Panc1 (cell line): ENCODE results near the gene FBXL14. TPM values are rescaled to one million over a fixed set of nuclear protein-coding genes. Genes with fewer than 3 reads are reported as not detected.

Source experiments
- ATAC-seq: fragments of 200-7000 bp; cut with Tn5 transposase; 2 replicates; pipeline ENCODE4 v1.9.1; 2020; ENCODE audit warnings: mild to moderate bottlenecking, moderate library complexity
- BruUV-seq: library from RNA; stranded (reverse); fragments of 400-500 nt; replicated peaks from 2 replicates; lab custom pipeline; 2021; lab: Mats Ljungman, UMichigan
- CTCF ChIA-PET: fragments of 300-600 bp; sonication (Branson Sonifier 250); formaldehyde crosslinking; loops from one replicate; lab custom pipeline; 2022; ENCODE audit warnings: antibody characterized with exemption; lab: Charles Lee
- POLR2A ChIA-PET: fragments of 300-600 bp; sonication (Branson Sonifier 250); formaldehyde crosslinking; loops from one replicate; lab custom pipeline; 2022; ENCODE audit warnings: antibody characterized with exemption; lab: Charles Lee
- DNase-seq: peaks from one replicate; pipeline ENCODE4 v3.0.0-alpha.2; 2010; ENCODE audit warnings: low read depth, low spot score
- H3K27ac ChIP-seq: 2 replicates; pipeline ENCODE4 v1.5.1; 2011; ENCODE audit warnings: mild to moderate bottlenecking, low read length, inconsistent platforms
- H3K27me3 ChIP-seq: fragments of 200-500 bp; sonication (Bioruptor generic); 2 replicates; pipeline ENCODE4 v1.6.0; 2014; ENCODE audit warnings: low read length, inconsistent platforms; ENCODE audit not compliant: control insufficient read depth, insufficient read depth
- H3K36me3 ChIP-seq: fragments of 200-500 bp; sonication (Bioruptor generic); 2 replicates; pipeline ENCODE4 v1.5.1; 2014; ENCODE audit warnings: inconsistent platforms, mild to moderate bottlenecking, low read length, moderate library complexity; ENCODE audit not compliant: control insufficient read depth, insufficient read depth
- H3K4me1 ChIP-seq: 2 replicates; pipeline ENCODE4 v1.5.1; 2011; ENCODE audit warnings: inconsistent platforms, mild to moderate bottlenecking, low read length, moderate library complexity; ENCODE audit not compliant: control insufficient read depth, insufficient read depth
- H3K4me3 ChIP-seq, 2 experiments: 2 replicates each; pipeline ENCODE4 v1.5.1; 2011 to 2012; ENCODE audit warnings: low read depth in 2 of 2, low read length in 2 of 2, mild to moderate bottlenecking in 2 of 2, inconsistent platforms in 1 of 2, moderate library complexity in 1 of 2
- H3K9me3 ChIP-seq: fragments of 200-500 bp; sonication (Bioruptor generic); 2 replicates; pipeline ENCODE4 v1.5.1; 2014; ENCODE audit warnings: low read depth, mild to moderate bottlenecking, inconsistent platforms, low read length, moderate library complexity; ENCODE audit not compliant: control insufficient read depth, insufficient read depth
- CTCF ChIP-seq: fragments of 450-650 bp; IDR thresholded peaks from 2 replicates; pipeline ENCODE4 v1.5.1; 2017; ENCODE audit warnings: mild to moderate bottlenecking
- POLR2AphosphoS5 ChIP-seq: IDR thresholded peaks from 2 replicates; pipeline ENCODE4 v1.6.1; 2012; ENCODE audit warnings: mild to moderate bottlenecking, low read depth, low read length, moderate library complexity
- REST ChIP-seq, 2 experiments: IDR thresholded peaks; 2 replicates each; pipeline ENCODE4 v1.6.1; 2011 to 2012; ENCODE audit warnings: low read depth in 2 of 2, control low read depth in 1 of 2, low read length in 1 of 2, mild to moderate bottlenecking in 1 of 2, moderate library complexity in 1 of 2; ENCODE audit not compliant: insufficient read depth in 1 of 2
- SIN3A ChIP-seq: IDR thresholded peaks from 2 replicates; pipeline ENCODE4 v1.6.1; 2012; ENCODE audit warnings: low read depth, mild to moderate bottlenecking, low read length, moderate library complexity, borderline replicate concordance; ENCODE audit not compliant: insufficient read depth
- TCF7L2 ChIP-seq: IDR thresholded peaks from 2 replicates; pipeline ENCODE4 v1.6.1; 2011; ENCODE audit warnings: mild to moderate bottlenecking, low read depth, low read length, inconsistent platforms
- in situ Hi-C: cut with HindIII; loops from 2 replicates; pipeline ENCODE4 v1.10.0; 2016; ENCODE audit warnings: low sequenced_read_pairs, low pct_unique_long_range_greater_than_20kb
- intact Hi-C: fragments of 100-400 bp; cut with micrococcal nuclease; formaldehyde crosslinking; loops from one replicate; pipeline ENCODE4 v1.10.0; 2022; ENCODE audit not compliant: unreplicated experiment
- total RNA-seq: library from RNA; stranded (reverse); gene quantifications from one replicate; pipeline ENCODE4 v1.2.1, GENCODE V29; 2021; ENCODE audit not compliant: unreplicated experiment

Gene FBXL14
- total RNA-seq, 1 experiment from 2014 or later: 15.1 TPM

GRCh38 chr12:1591543-1591942 is 2.8 kb downstream of the FBXL14 start:
- in situ Hi-C loops (no loop called here), intact Hi-C loops (no loop called here)
- Histone ChIP-seq H3K9me3 (no peaks in the 10 kb centered on the region), H3K4me1 (peaks cover 52% of the 10 kb centered on the region), H3K27me3 (no peaks in the 10 kb centered on the region), H3K27ac (peak overlapping the region; percentile 58), H3K4me3 (peak overlapping the region; percentile 50 to 57), H3K36me3 (no peaks in the 10 kb centered on the region)
- TF ChIP-seq CTCF: no peak
- TF ChIP-seq SIN3A: no peak
- POLR2A ChIA-PET: interaction anchor here (0.7 to 1.2 kb wide), 2 partner anchors 473 to 1221 kb away, joined by 3 to 5 read pairs; no protein-coding TSS in a partner anchor
- ATAC-seq (no peak), DNase-seq (no peak)
- CTCF ChIA-PET: no interaction called here
- TSS peak; percentile 90 for BruUV-seq

- Histone ChIP-seq H3K4me1 (peaks cover 47% of the 10 kb centered on the region), H3K27ac (peak overlapping the region; percentile 81), H3K36me3 (no peaks in the 10 kb centered on the region), H3K4me3 (peak overlapping the region; percentile 50 to 57), H3K27me3 (no peaks in the 10 kb centered on the region), H3K9me3 (no peaks in the 10 kb centered on the region)
- ChIA-PET CTCF (no interaction called here), POLR2A (interaction anchor here (0.7 kb wide), 1 partner anchor 1221 kb away, joined by 3 read pairs; no protein-coding TSS in a partner anchor)
- ATAC-seq (no peak), DNase-seq (no peak)
- TF ChIP-seq CTCF (no peak; the same call in 1 of the 2 replicates), POLR2AphosphoS5 (no peak), SIN3A (no peak), TCF7L2 (no peak), REST (IDR thresholded peaks at IDR 0.05; ENCODE audit: insufficient read depth in 1 of 2, low read depth in 2 of 2, low read length in 1 of 2) (no peak)
- no TSS peak for BruUV-seq
- in situ Hi-C loops (no loop called here), intact Hi-C loops (no loop called here)
Observed at GRCh38 chr12:1591034-1591433, 3.3 kb downstream of the FBXL14 start.
